Dedifferentiated amniotic fluid mesenchymal stem cell (primary cell): ENCODE results near the gene LSM11.
A peak's percentile ranks its signal among the peaks of the same experiment; 100 is the strongest.
"Not testable (repeated sequence)": the region's sequence is repeated elsewhere in the genome, so short reads cannot be mapped to it uniquely, and the experiment has no call there.

Experiments
- DNase-seq: peaks from one replicate; pipeline ENCODE4 v3.0.0-alpha.2; 2016; ENCODE audit errors: extremely low spot score

Gene LSM11

DNA sequence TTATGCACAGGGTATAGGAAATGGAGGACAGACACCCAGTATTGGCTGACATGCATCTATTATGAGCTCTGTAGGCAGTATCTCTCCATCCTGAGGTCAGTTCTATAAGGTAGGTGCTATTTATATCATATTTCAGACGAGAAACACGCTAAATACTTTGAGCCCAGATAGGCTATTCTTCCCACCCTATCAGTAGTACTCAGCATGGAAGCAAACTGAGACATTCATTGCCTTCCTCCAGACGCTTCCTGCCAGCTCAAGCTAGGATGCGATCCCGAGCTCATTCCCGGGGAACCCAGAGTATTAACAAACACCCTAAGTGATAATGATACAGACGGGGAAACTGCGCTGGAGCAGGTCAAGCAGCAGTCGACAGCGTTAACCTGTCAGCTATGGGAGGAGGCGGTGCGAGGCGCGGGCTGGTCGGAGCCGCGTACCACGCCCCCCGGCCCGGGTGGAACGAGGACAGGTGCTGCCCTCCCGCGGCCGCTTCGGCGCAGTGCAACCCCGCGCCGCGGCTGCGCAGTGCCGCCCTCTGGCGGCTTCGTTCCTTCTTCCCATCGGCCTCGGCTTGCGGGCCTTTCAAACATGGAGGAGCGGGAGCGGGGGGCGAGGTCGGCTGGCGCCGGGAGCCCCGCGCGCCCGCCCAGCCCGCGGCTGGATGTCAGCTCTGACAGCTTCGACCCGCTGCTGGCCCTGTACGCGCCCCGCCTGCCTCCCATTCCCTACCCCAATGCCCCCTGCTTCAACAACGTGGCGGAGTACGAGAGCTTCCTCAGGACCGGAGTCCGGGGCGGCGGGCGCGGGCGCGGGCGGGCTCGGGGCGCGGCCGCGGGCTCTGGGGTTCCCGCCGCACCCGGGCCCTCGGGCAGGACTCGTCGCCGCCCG, at the start of gene LSM11:
Gene LSM11 (plus strand): TSS at position 550 of the 888 bp plus-strand sequence. CDS start 39 bp downstream, at position 589.
- DNase-seq = peak; percentile 62

GRCh38 chr5:157693816-157694215, 49.7 kb upstream of the LSM11 start:
- not testable (repeated sequence) for DNase-seq

DNA sequence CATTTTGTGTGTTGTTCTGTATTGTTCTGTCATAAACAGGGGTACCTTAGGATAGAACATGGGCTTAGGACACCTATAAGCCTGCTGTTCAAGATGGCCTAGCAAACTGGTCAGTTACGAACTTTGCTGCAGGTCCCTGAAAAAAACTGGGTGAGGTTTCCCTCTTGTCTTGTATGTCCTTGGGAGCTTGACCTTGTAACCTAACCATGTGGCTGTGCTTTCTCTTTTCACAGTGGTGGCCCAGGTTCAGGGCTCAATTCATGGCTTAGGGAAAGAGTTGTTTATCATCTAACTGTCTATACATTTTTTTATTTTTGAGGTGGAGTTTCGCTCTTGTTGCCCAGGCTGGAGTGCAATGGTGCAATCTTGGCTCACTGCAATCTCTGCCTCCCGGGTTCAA, 47.4 kb upstream of the LSM11 start:
- not testable (repeated sequence) for DNase-seq

DNA sequence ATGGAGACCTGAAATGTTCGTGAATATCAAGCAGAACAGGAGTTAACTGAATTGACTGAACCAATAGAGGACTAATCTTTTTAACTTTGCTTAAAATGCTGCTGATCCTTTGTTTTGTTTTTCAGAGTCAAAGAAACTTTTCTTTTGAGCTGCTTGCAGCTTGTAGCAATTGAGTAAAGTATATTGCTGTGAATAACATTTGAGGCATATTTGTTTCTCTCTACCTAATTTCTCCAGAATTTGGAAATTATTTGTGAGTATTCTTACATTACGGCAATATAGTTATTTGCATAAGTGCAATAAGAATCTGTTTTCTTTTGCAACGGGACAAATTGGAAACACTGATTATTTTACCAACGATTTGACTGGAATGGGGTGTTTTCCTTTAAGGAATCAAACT, 44.8 kb upstream of the LSM11 start:
- not testable (repeated sequence) for DNase-seq

DNA sequence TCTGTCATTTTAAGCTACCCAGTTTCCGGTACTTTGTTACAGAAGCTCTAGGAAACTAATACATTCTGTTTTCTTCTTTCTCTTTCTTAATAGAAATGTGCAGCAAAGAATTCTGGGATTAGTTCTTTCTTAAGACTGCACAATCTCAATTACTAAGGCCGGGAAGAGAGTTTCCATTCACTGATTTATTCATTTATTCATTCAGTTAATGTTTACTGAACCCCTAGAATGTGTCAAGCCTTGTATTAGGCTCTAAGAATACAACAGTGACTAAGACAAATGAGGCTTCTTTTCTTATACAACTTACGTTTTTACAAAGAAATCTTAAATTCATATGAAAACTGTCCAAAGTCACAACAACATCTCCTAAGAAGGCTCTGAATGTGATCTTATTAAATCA, 39.8 kb upstream of the LSM11 start:
- no peak for DNase-seq

- DNase-seq = peak; percentile 15
Observed at GRCh38 chr5:157708866-157709265, 34.6 kb upstream of the LSM11 start.

GRCh38 chr5:157709346-157709745, 34.2 kb upstream of the LSM11 start:
- no peak for DNase-seq

- DNase-seq = no peak
Observed at GRCh38 chr5:157710431-157710830, 33.1 kb upstream of the LSM11 start.

- peak; percentile 79 for DNase-seq
Observed at GRCh38 chr5:157710882-157711281, 32.6 kb upstream of the LSM11 start.

DNA sequence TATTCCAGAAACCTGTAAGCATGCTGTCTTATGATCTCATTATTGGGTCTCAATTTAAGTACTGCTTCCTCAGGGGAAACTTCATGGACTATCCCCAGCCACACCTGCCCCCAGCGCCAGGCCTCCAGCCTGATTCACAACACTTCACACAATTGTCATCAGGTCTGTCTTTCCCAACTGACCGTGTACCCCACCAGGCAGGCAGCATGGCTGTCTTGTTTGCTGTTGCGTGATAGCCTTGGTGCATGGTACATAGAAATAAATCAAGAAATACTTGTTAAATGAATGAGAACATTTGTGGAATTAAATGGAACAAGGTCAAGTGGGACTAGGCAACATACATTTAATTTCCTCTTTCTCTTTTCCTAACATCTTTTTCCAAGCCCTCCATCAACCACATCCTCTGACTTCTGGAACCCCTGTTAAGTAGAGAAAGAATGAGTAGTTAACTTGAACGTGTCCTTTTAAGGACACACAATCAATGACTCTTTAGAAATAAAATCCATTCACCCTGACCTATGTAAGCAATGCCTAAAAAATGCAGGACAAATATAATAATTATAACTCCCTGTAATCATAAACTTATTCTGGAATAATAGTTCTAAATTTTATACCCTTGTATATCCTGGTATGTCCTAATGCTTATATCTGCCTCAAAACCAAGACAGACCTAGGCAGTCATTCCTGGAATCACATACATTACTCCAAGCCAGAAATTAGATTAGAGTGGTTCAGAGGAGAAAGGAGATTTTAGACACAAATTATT, 29.5 kb upstream of the LSM11 start:
- DNase-seq = no peak

DNA sequence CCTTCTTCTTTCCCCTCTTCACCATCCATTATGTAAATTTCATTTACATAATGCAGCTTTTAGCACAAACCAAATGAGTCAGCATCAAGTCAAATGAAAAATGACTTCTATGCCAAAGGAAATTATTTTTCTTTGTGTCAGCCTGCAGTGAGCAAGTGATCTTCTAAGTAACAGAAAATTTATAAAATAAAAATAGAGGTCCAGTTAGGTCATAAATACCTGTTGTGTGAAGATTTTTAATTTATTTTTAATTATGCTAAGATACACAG, 29.0 kb upstream of the LSM11 start:
- no peak for DNase-seq

DNA sequence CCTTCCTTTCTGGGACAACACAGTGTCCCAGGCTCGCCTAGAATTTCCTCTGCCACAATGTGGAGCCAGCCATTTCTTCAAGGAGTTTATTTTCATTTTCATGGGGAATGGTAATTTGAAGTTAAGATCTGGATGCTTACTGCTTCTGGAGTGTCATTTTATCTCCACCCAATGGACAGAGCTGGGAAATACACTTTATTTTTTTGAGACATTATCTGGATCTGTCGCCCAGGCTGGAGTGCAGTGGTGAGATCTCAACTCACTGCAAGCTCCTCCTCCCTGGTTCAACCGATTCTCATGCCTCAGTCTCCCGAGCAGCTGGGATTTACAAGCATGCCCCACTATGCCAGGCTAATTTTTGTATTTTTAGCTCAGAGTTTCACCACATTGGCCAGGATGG, 25.0 kb upstream of the LSM11 start:
- peak; percentile 85 for DNase-seq

DNA sequence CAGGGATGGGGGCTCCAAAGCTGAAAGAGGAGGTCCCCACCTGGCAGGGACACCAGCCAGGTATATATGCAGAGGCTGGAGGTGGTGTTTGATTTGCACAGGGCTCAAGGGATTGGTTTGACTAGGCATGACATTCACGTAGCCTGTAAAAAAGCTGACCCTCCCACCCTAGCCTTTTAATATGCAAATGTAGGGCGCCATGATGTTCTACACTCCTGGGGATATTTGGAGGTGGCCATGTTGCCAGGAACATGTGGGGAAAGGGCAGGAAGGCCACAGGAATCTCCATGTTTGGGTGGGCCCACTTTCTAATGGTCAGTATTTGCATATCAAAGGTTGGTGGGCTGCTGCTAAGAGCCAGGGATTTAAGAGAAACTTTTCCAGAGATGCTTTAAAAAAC, 24.3 kb upstream of the LSM11 start:
- no peak for DNase-seq

DNA sequence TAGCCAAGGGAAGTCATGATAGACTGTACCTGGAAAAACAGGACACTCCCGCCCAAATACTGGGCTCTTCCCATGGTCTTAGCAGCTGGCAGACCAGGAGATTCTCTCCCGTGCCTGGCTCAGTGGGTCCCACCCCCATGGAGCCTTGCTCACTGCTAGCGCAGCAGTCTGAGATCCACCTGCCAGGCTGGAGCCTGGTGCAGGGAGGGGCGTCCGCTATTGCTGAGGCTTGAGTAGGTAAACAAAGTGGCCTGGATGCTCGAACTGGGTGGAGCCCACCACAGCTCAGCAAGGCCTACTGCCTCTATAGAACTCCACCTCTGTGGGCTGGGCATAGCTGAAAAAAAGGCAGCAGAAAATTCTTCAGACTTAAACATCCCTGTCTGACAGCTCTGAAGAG, 22.4 kb upstream of the LSM11 start:
- DNase-seq = no peak

DNA sequence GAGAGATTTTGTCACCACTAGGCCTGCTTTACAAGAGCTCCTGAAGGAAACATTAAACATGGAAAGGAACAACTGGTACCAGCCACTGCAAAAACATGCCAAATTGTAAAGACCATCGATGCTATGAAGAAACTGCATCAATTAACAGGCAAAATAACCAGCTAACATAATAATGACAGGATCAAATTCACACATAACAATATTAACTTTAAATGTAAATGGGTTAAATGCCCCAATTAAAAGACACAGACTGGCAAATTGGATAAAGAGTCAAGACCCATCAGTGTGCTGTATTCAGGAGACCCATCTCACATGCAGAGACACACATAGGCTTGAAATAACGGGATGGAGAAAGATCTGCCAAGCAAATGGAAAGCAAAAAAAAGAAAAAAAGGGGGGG, 20.6 kb upstream of the LSM11 start:
- not testable (repeated sequence) for DNase-seq

- DNase-seq = not testable (repeated sequence)
Observed at GRCh38 chr5:157726607-157727006, 16.9 kb upstream of the LSM11 start.

GRCh38 chr5:157727858-157728257, 15.7 kb upstream of the LSM11 start:
- DNase-seq = not testable (repeated sequence)

DNA sequence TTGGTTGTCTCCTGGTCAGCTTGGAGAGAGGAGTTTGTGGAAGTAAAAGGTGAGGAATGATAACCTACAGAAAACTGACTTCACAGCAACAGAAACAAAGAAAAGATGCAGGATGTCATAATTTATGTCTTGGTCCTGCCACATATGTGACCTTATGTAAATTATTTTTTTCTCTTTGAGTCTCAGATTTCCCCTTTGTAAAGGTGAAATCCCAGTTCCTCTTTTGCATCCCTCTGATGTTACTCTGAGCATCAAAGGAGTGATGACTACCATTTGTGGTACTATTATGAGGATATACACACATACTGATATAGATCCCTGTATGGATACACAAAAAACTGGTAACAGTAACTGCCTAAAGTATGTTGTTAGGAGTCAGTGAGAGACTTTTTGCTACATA, 13.7 kb upstream of the LSM11 start:
- DNase-seq = no peak

GRCh38 chr5:157730900-157731271, 12.6 kb upstream of the LSM11 start:
- DNase-seq = no peak

DNA sequence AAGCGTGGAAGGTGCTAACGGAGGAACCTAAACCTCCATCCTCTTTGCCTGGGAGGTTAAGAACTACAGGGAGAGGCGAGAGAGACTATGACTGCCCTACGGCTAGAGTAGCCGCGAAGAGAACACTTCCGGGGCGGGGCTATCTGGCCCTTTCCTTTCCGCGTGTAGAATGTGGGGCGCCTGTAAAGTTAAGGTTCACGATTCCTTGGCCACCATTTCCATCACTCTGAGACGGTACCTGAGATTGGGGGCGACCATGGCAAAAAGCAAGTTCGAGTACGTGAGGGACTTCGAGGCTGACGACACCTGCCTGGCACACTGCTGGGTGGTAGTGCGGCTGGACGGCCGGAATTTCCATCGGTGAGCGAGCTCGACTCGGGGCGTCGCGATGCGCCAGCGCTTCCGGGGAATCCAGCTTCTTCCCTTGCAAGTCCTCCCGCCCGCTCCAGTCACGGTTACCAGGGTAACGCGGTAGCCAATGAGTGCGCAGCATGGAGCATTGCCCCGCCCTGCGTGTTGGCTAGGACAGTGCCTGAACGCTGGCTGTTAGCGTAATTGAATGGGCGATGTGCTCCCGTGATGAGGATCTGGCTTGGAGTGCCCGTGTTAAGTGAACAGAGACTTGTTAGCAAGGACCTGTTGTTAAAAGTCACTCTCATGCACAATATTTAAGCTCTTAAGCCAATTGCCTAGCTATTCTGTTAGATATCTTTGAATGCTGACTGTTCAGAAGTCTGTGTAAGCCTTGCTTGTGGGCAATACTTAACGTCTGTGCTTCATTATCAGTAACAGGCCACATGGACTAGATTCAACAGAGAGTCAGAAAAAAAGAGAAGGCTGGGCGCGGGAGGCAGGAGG, 12.0 kb upstream of the LSM11 start, which contains the start of gene THG1L:
Gene THG1L (plus strand): TSS at position 149 of the 858 bp plus-strand sequence. CDS start 21 bp downstream, at position 170.
- DNase-seq = peak; percentile 97

GRCh38 chr5:157732130-157732514, 11.4 kb upstream of the LSM11 start:
- DNase-seq = no peak

DNA sequence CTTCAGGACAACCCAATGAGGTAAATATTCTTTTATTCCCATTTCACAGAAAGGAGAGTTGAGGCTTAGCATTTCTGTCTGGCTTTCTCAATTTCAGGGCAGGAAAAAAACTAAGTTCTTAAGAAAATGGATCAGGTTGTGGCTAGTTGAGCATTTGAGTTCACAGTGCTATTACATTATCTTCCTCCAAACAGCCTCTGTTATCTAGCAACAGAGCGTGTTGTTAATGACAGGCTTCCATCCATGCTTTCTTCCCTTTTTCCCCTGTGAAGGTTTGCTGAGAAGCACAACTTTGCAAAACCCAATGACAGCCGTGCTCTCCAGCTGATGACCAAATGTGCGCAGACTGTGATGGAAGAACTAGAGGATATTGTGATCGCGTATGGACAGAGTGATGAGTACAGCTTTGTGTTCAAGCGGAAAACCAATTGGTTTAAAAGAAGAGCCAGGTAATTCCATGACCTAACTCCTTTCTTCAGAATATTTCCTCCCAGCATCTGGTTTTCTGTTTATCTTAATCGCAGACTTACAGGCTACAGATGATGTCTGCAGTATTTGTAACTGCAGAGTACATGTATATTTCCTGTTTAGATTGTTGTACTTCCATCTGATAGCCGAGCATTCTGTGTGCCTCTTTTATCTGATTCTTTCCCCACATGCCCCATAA, 10.8 kb upstream of the LSM11 start:
- no peak for DNase-seq
